ENCODE data around the gene WAS.
A peak's percentile ranks its signal among the peaks of the same experiment; 100 is the strongest.
"Not testable (repeated sequence)": the region's sequence is repeated elsewhere in the genome, so short reads cannot be mapped to it uniquely, and the experiment has no call there.

WAS gene

DNA sequence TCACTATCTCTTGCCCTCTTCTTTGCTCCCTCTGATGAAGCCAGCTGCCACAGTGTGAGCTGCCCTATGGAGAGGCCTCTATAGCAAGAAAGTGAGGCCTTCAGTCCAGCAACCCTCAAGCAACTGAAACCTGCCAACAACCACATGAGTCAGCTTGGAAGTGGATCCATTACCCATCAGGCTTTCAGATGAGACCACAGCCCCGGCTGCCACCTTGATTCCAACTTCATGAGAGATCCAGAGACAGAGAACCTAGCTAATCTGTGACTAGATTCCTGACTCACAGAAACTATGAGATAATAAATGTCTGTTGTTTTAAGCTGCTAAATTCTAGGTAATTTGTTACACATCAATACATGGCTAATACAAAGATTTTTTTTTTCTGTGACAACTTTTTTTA is 20.4 kb upstream of the WAS start:
- TF ChIP-seq, protein P1, sequence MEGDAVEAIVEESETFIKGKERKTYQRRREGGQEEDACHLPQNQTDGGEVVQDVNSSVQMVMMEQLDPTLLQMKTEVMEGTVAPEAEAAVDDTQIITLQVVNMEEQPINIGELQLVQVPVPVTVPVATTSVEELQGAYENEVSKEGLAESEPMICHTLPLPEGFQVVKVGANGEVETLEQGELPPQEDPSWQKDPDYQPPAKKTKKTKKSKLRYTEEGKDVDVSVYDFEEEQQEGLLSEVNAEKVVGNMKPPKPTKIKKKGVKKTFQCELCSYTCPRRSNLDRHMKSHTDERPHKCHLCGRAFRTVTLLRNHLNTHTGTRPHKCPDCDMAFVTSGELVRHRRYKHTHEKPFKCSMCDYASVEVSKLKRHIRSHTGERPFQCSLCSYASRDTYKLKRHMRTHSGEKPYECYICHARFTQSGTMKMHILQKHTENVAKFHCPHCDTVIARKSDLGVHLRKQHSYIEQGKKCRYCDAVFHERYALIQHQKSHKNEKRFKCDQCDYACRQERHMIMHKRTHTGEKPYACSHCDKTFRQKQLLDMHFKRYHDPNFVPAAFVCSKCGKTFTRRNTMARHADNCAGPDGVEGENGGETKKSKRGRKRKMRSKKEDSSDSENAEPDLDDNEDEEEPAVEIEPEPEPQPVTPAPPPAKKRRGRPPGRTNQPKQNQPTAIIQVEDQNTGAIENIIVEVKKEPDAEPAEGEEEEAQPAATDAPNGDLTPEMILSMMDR (IDR thresholded peaks at IDR 0.05; ENCODE audit: borderline replicate concordance, insufficient read depth, low read depth, low read length), result no peak
- H3K4me3 ChIP-seq (ENCODE audit: low read depth, low read length), result no peak overlapping the region

DNA sequence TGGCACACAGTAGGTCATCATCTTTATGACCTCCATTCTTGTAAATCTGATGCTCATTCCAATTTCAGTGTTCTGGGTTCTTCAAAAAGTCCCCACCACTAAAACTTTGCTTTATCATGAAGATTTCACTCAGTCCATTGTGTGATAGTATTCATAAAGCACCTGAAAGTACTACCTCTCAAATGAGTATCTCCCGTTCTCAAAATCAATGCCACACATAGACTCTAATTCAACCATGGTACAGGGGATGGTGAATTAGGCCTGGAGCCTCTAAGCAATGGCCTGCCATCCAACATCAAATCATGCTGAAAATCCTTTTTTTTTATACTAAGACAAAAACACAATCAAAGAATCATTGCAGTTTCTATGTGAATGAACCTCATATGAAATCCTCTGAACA is 19.4 kb upstream of the WAS start:
- TF ChIP-seq, protein P1 (IDR thresholded peaks at IDR 0.05; ENCODE audit: borderline replicate concordance, insufficient read depth, low read depth, low read length), result no peak
- no peak overlapping the region for H3K4me3 ChIP-seq (ENCODE audit: low read depth, low read length)

DNA sequence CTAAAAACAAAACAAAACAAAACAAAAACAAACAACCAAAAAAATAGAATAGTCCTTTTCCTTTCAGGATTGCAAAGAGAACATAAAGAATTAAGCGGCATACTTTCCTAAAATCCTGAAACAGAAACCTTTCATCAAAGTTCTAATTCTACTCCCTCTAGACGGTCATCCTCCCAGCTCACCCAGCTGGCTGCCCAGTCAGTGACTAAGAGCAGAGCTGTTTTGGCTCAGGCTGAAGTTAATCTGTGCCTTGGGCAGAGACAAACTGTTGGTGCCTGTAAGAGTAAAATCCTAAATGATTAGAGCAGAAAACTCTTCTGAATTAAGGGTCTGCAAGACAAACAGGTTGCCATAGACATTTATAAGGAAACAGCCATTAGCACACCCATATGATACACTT is 17.6 kb upstream of the WAS start:
- TF ChIP-seq, protein P1 (IDR thresholded peaks at IDR 0.05; ENCODE audit: borderline replicate concordance, insufficient read depth, low read depth, low read length), result no peak

DNA sequence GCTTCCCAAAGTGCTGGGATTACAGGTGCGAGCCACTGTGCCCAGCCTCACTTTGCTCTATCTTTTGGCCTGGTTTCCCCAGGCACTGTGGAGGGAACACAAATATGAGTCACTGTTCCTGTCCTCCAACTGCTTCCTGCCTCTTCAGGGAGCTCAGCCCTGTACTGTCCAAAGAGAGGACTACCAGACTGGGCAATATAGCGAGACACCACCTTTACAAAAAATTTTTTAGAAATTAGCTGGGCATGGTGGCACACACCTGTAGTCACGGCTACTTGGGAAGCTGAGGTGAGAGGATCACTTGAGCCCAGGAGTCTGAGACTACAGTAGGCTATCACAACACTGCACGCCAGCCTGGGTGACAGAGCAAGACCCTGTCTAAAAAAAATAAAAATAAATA is 16.9 kb upstream of the WAS start:
- TF ChIP-seq, protein P1 (IDR thresholded peaks at IDR 0.05; ENCODE audit: borderline replicate concordance, insufficient read depth, low read depth, low read length), result no peak
- H3K4me3 ChIP-seq (ENCODE audit: low read depth, low read length), result no peak overlapping the region

More for the DNA sequence above, 17.6 kb upstream of the WAS start:
- no peak overlapping the region for H3K4me3 ChIP-seq (ENCODE audit: low read depth, low read length)

DNA sequence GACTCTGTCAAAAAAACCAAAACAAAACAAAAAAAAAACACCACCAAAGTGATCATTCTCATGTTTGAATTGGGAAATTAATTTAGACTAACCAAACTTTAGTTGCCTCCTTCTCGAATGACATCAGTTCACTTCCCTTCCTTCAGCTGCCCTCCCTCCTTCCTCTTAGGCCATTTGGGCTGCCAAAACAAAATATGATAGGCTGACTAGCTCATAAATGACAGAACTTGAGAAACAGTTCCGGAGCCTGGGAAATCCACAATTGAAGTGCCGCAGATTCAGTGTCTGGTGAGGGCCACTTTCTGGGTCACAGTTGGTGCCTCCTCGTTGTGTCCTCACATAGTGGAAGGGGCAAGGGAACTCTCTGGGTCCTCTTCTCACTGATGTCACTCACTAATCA is 16.1 kb upstream of the WAS start:
- TF ChIP-seq, protein P1 (IDR thresholded peaks at IDR 0.05; ENCODE audit: borderline replicate concordance, insufficient read depth, low read depth, low read length), result no peak
- no peak overlapping the region for H3K4me3 ChIP-seq (ENCODE audit: low read depth, low read length)

DNA sequence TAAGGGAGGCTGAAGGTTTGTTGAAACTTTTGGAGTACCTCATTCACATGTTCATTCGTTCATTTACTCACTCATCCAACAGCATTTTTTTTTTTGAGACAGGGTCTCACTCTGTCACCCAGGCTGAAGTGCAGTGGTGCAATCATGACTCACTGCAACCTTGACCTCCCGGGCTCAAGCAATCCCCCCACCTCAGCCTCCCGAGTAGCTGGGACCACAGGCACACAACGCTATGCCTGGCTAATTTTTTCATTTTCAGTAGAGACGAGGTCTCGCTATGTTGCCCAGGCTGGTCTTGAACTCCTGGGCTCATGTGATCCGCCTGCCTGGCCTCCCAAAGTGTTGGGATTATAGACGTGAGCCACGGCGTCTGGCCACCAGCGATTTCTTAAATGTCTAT is 15.4 kb upstream of the WAS start:
- H3K4me3 ChIP-seq (ENCODE audit: low read depth, low read length), result not testable (repeated sequence)

DNA sequence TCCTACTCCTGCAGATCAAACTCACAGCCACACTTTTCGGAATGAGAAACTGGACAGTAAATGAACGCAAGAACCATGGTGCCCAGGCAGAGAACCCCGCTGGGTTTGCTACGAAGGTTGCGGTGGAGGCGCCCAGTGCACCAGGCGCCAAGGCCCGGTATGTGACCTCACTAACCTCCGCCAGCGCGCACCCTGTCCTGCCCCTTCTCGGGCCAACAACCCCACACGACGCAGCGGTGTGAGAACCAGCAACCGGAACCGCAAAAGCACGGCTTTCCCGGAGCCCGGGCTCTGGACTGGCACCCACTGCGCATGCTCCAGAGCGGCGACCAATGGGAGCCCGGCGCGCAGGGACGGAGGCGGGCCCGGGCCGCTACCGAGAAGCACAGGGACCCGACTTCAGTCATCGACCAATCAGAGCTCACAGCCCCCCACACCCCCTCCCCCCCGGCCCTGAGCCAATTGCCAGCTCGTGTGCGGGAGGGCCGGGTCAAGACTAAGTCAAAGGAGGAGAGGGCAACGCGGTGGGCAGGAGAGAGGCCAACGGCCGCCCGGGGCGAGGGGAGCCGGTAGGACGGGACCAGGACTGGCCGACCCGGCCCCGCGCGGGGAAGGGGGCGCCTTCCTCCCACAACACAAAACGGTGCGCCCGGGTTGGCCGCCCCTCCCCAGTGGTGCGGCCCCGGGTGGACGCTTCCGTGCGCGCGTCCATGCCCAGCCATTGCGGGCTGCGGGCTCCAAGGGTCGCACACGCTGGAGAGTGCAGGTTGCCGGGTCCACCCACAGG is 7.3 kb upstream of the WAS start:
- H3K4me3 ChIP-seq (ENCODE audit: low read depth, low read length), result peak overlapping the region; percentile 83
- TF ChIP-seq, protein P1 (IDR thresholded peaks at IDR 0.05; ENCODE audit: borderline replicate concordance, insufficient read depth, low read depth, low read length), result no peak

Measured in GM12875 (cell line).